Stomach (tissue), 4 donors: ENCODE results near the gene DHX8.

Experiments
- POLR2A ChIP-seq, 4 donors: fragments of 450-650 bp; IDR thresholded peaks; one replicate each; pipeline ENCODE4 v1.6.1; 2016; ENCODE audit warnings: antibody characterized with exemption in 4 of 4, control low read depth in 2 of 4, mild to moderate bottlenecking in 1 of 4, moderate library complexity in 1 of 4
- TF ChIP-seq, protein P1 (sequence below), 7 experiments: fragments of 450-650 bp in 4 of 7; fragments of 200-600 bp in 3 of 7; sonication (generic) in 3 of 7; IDR thresholded peaks; one replicate each; pipeline ENCODE4 v1.5.1; 2016 to 2019; ENCODE audit warnings: antibody characterized with exemption in 7 of 7, control low read depth in 2 of 7, mild to moderate bottlenecking in 1 of 7

DNA sequence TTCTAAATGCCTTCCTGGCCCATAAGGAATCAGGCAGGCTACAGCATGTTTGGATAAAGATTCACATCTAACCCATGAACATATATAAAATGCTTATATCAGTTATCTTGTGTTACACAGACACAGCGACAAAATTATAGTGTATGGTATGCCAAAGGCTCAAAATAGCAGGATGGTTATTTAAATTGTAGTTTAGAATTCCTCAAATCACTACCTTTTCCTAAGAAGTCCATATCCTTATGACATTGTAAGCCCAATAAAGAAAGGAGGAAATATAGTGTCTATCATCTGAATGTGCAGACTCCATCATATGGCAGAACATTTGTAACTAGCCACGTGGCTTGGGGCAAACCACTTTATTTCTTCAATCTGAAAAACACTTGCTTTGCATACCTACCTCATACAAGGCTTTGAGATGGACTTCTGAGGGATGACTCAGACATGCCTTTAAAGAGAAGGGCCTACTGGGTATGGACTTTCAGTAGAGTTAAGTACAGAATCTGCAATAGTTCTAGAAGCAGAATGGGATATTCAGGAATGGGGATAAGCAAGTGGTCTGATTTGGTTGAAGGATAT is 12.1 kb upstream of the DHX8 start:
- no peak for TF ChIP-seq POLR2A (IDR thresholded peaks at IDR 0.05)
- TF ChIP-seq, protein P1, sequence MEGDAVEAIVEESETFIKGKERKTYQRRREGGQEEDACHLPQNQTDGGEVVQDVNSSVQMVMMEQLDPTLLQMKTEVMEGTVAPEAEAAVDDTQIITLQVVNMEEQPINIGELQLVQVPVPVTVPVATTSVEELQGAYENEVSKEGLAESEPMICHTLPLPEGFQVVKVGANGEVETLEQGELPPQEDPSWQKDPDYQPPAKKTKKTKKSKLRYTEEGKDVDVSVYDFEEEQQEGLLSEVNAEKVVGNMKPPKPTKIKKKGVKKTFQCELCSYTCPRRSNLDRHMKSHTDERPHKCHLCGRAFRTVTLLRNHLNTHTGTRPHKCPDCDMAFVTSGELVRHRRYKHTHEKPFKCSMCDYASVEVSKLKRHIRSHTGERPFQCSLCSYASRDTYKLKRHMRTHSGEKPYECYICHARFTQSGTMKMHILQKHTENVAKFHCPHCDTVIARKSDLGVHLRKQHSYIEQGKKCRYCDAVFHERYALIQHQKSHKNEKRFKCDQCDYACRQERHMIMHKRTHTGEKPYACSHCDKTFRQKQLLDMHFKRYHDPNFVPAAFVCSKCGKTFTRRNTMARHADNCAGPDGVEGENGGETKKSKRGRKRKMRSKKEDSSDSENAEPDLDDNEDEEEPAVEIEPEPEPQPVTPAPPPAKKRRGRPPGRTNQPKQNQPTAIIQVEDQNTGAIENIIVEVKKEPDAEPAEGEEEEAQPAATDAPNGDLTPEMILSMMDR (IDR thresholded peaks at IDR 0.05) = no peak
